ENCODE data around the gene GBGT1.

DNA sequence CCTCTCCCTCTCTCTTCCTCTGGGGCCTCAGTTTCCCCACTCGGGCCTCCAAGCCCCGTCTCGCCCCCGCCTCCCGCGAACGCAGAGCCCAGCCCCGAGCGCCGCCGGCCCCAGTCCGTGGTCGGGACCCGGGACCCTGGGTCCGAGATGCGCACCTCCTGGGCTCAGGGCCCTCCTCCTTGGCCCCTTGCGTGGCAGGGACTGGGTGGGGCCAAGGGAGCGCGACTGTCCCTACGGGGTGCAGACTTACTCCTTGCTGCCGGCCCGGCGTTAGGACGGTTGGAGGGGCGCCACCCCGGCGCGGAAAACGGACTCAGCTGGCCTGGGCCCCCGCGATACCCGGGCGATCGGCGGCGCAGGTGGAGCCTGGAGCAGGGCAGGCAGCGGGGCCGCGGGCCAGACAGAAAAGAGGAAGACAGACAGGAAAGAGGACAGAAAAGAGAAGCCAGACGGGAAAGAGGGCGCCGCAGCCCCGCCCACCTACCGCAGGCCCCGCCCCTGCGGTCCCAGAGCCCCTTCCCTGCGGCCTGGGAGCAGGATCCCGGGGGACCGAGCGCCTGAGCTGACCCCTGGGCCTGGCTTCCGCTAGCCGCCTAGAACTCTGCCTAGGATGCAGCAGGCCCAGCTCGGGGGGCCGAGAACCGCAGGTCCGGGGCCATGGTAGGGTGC, at the start of gene GBGT1:
- TF ChIP-seq, protein P1, sequence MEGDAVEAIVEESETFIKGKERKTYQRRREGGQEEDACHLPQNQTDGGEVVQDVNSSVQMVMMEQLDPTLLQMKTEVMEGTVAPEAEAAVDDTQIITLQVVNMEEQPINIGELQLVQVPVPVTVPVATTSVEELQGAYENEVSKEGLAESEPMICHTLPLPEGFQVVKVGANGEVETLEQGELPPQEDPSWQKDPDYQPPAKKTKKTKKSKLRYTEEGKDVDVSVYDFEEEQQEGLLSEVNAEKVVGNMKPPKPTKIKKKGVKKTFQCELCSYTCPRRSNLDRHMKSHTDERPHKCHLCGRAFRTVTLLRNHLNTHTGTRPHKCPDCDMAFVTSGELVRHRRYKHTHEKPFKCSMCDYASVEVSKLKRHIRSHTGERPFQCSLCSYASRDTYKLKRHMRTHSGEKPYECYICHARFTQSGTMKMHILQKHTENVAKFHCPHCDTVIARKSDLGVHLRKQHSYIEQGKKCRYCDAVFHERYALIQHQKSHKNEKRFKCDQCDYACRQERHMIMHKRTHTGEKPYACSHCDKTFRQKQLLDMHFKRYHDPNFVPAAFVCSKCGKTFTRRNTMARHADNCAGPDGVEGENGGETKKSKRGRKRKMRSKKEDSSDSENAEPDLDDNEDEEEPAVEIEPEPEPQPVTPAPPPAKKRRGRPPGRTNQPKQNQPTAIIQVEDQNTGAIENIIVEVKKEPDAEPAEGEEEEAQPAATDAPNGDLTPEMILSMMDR (IDR thresholded peaks at IDR 0.05 in 4 of 5, conservative IDR thresholded peaks at IDR 0.05 in 1 of 5): no peak
- TF ChIP-seq POLR2A (IDR thresholded peaks at IDR 0.05): peak in 1 of 2 donors; percentile 45

Data from gastrocnemius medialis (tissue), 4 donors.